Dedifferentiated amniotic fluid mesenchymal stem cell (primary cell): Measurements from ENCODE around the gene LSM12.

Experiments
- DNase-seq: peaks from one replicate; pipeline ENCODE4 v3.0.0-alpha.2; 2016; ENCODE audit errors: extremely low spot score

Gene LSM12

GRCh38 chr17:44095647-44096496 is 29.4 kb upstream of the LSM12 start:
- peak; percentile 62 for DNase-seq

GRCh38 chr17:44095388-44095646 is 28.8 kb upstream of the LSM12 start:
- DNase-seq = no peak

- DNase-seq = no peak
Observed at GRCh38 chr17:44094701-44095387, 28.4 kb upstream of the LSM12 start.

- no peak for DNase-seq
Observed at GRCh38 chr17:44093231-44093900, 26.9 kb upstream of the LSM12 start.

- DNase-seq = no peak
Observed at GRCh38 chr17:44092051-44092450, 25.6 kb upstream of the LSM12 start.

GRCh38 chr17:44091200-44091997 is 24.9 kb upstream of the LSM12 start:
- no peak for DNase-seq

- no peak for DNase-seq
Observed at GRCh38 chr17:44088254-44088653, 21.8 kb upstream of the LSM12 start.

- no peak for DNase-seq
Observed at GRCh38 chr17:44087319-44087718, 20.8 kb upstream of the LSM12 start.

- peak; percentile 66 for DNase-seq
Observed at GRCh38 chr17:44086364-44087311, 20.2 kb upstream of the LSM12 start.

GRCh38 chr17:44085908-44086307 is 19.4 kb upstream of the LSM12 start:
- DNase-seq = no peak

- no peak for DNase-seq
Observed at GRCh38 chr17:44084921-44085320, 18.4 kb upstream of the LSM12 start.

- no peak for DNase-seq
Observed at GRCh38 chr17:44084131-44084538, 17.7 kb upstream of the LSM12 start.

- no peak for DNase-seq
Observed at GRCh38 chr17:44083250-44083849, 16.9 kb upstream of the LSM12 start.

GRCh38 chr17:44082256-44082927 is 15.9 kb upstream of the LSM12 start:
- DNase-seq = no peak

GRCh38 chr17:44081681-44082080 is 15.2 kb upstream of the LSM12 start:
- DNase-seq = no peak

- no peak for DNase-seq
Observed at GRCh38 chr17:44079877-44080821, 13.7 kb upstream of the LSM12 start.

GRCh38 chr17:44078412-44078811 is 11.9 kb upstream of the LSM12 start:
- DNase-seq = no peak

- DNase-seq = no peak
Observed at GRCh38 chr17:44077595-44077909, 11.1 kb upstream of the LSM12 start.
